K562 (cell line): ENCODE data around the gene ARHGAP12. TPM values are rescaled to one million over a fixed set of nuclear protein-coding genes. Genes with fewer than 3 reads are reported as not detected.

ENCODE experiments used
- ATF3 ChIP-seq, 2 experiments: fragments of 450-650 bp in 1 of 2; sonication (generic) in 1 of 2; formaldehyde crosslinking in 1 of 2; IDR thresholded peaks in 1 of 2; conservative IDR thresholded peaks in 1 of 2; 2 replicates each; pipeline versions ENCODE4 v1.6.1 to v1.8.1; 2016 to 2023; ENCODE audit warnings: mild to moderate bottlenecking in 2 of 2, moderate library complexity in 2 of 2, inconsistent platforms in 1 of 2, missing genetic modification reagents in 1 of 2
- BDP1 ChIP-seq: IDR thresholded peaks from 3 replicates; pipeline ENCODE4 v1.6.1; 2011; ENCODE audit not compliant: insufficient read length, insufficient read depth
- CC2D1A ChIP-seq: fragments of 450-650 bp; IDR thresholded peaks from 2 replicates; pipeline ENCODE4 v1.6.1; 2017; ENCODE audit warnings: mild to moderate bottlenecking
- CREBBP ChIP-seq: IDR thresholded peaks from one replicate; pipeline ENCODE4 v1.6.1; 2012; ENCODE audit warnings: low read depth, mild to moderate bottlenecking, control low read depth, inconsistent platforms, low read length
- DACH1 ChIP-seq: fragments of 450-650 bp; IDR thresholded peaks from 2 replicates; pipeline ENCODE4 v1.6.1; 2018; ENCODE audit not compliant: partially characterized antibody
- EHMT2 ChIP-seq: fragments of 450-650 bp; IDR thresholded peaks from 2 replicates; pipeline ENCODE4 v1.6.1; 2018; ENCODE audit warnings: antibody characterized with exemption
- ETV5 ChIP-seq: sonication (generic); formaldehyde crosslinking; IDR thresholded peaks from 2 replicates; pipeline ENCODE4 v1.4.0; 2020; ENCODE audit warnings: low read depth, mild to moderate bottlenecking, missing genetic modification reagents
- HNRNPLL ChIP-seq: fragments of 200-400 bp; formaldehyde crosslinking; IDR thresholded peaks from 2 replicates; pipeline ENCODE4 v1.6.1; 2017; ENCODE audit warnings: low read length, low read depth, mild to moderate bottlenecking; ENCODE audit not compliant: poor library complexity, severe bottlenecking
- HSF4 ChIP-seq: fragments of 250-450 bp; sonication (Bioruptor Pico); IDR thresholded peaks from 2 replicates; pipeline ENCODE4 v2.1.2; 2022; ENCODE audit warnings: mild to moderate bottlenecking, moderate library complexity, borderline replicate concordance
- KLF6 ChIP-seq: fragments of 250-450 bp; sonication (Bioruptor Pico); IDR thresholded peaks from 2 replicates; pipeline ENCODE4 v1.4.0; 2020; ENCODE audit warnings: mild to moderate bottlenecking, moderate library complexity, borderline replicate concordance
- MITF ChIP-seq: IDR thresholded peaks from 2 replicates; pipeline ENCODE4 v1.6.1; 2014; ENCODE audit warnings: antibody characterized with exemption
- MYBL2 ChIP-seq, 2 experiments: fragments of 450-650 bp in 1 of 2; sonication (generic) in 1 of 2; formaldehyde crosslinking in 1 of 2; IDR thresholded peaks; 2 replicates each; pipeline versions ENCODE4 v1.6.1 to v1.8.1; 2017 to 2022; ENCODE audit warnings: borderline replicate concordance in 1 of 2, inconsistent platforms in 1 of 2, low read depth in 1 of 2, mild to moderate bottlenecking in 1 of 2, missing genetic modification reagents in 1 of 2, moderate library complexity in 1 of 2
- NR4A1 ChIP-seq, 2 experiments: fragments of 250-450 bp in 1 of 2; fragments of 450-650 bp in 1 of 2; sonication (Bioruptor Pico) in 1 of 2; IDR thresholded peaks; 2 replicates each; pipeline versions ENCODE4 v1.4.0 to v1.6.1; 2016 to 2020; ENCODE audit warnings: mild to moderate bottlenecking in 2 of 2, missing compliant biosample characterization in 1 of 2, missing genetic modification characterization in 1 of 2, moderate library complexity in 1 of 2
- PML ChIP-seq: IDR thresholded peaks from 2 replicates; pipeline ENCODE4 v1.6.1; 2012; ENCODE audit warnings: low read length, inconsistent platforms
- SFPQ ChIP-seq: fragments of 200-400 bp; formaldehyde crosslinking; IDR thresholded peaks from 2 replicates; pipeline ENCODE4 v1.6.1; 2017; ENCODE audit warnings: mild to moderate bottlenecking, low read depth, low read length, moderate library complexity
- SRSF1 ChIP-seq: fragments of 200-400 bp; formaldehyde crosslinking; IDR thresholded peaks from 2 replicates; pipeline ENCODE4 v1.6.1; 2017; ENCODE audit warnings: mild to moderate bottlenecking, low read depth, low read length, moderate library complexity
- TAF15 ChIP-seq: fragments of 200-400 bp; formaldehyde crosslinking; IDR thresholded peaks from 2 replicates; pipeline ENCODE4 v1.6.1; 2017; ENCODE audit warnings: mild to moderate bottlenecking, low read depth, low read length, moderate library complexity
- U2AF2 ChIP-seq: fragments of 200-400 bp; formaldehyde crosslinking; optimal IDR thresholded peaks from 2 replicates; pipeline ENCODE3; 2017; ENCODE audit warnings: low read depth, mild to moderate bottlenecking, low read length
- ZNF280A ChIP-seq: fragments of 450-650 bp; IDR thresholded peaks from 2 replicates; pipeline ENCODE4 v1.6.1; 2018; ENCODE audit warnings: mild to moderate bottlenecking, low read depth; ENCODE audit not compliant: partially characterized antibody
- ZNF583 ChIP-seq: fragments of 250-450 bp; sonication (Bioruptor Pico); IDR thresholded peaks from 2 replicates; pipeline ENCODE4 v1.4.0; 2020
- ZNF589 ChIP-seq: fragments of 200-800 bp; sonication (Bioruptor generic); IDR thresholded peaks from 2 replicates; pipeline ENCODE4 v1.6.1; 2016; ENCODE audit warnings: low read depth, missing genetic modification characterization, missing compliant biosample characterization
- ZNF785 ChIP-seq: fragments of 250-450 bp; sonication (Bioruptor Pico); IDR thresholded peaks from 2 replicates; pipeline ENCODE4 v1.4.0; 2020; ENCODE audit warnings: mild to moderate bottlenecking
- polyA plus RNA-seq, 8 experiments: library from polyadenylated mRNA; depleted of rRNA in 4 of 8; stranded (reverse) in 5 of 8; unstranded in 3 of 8; fragments of >200 nt; fragmentation: Nextera tagmentation in 2 of 8; fragmentation: Illumina TruSeq in 1 of 8; extraction: Ambion mirVana in 2 of 8; extraction: Trizol in 1 of 8; gene quantifications; 2 replicates each; pipeline versions ENCODE4 v1.2.1 to v1.2.3, GENCODE V29; 2011 to 2014; ENCODE audit warnings: inconsistent platforms in 1 of 8, missing spikeins in 1 of 8
- total RNA-seq, 7 experiments: library from RNA; depleted of rRNA in 6 of 7; stranded (reverse); fragments of >200 nt in 6 of 7; fragmentation: Illumina TruSeq in 2 of 7; extraction: Trizol in 2 of 7; gene quantifications; 2 replicates each; pipeline versions ENCODE4 v1.2.1 to v1.2.3, GENCODE V29; 2011 to 2021; ENCODE audit warnings: low replicate concordance in 1 of 7

Gene ARHGAP12
- total and polyA plus RNA-seq, 9 of the 15 experiments (the other 6 are each of a cell fraction or from before 2014, with no cell fraction given), result 4.4 to 18.7 (median 10.1) TPM

- TF ChIP-seq ATF3 (IDR thresholded peaks at IDR 0.05) (peak; percentile 75), ATF3 (CRISPR knock-in tag; conservative IDR thresholded peaks at IDR 0.05) (no peak), PML (peak; percentile 97), ZNF785 (no peak), ZNF589 (CRISPR knock-in tag) (peak; percentile 74; the same call in 1 of the 2 replicates), CC2D1A (peak; percentile 98), HNRNPLL (peak; percentile 80), TAF15 (no peak), HSF4 (CRISPR knock-in tag) (no peak), ZNF280A (no peak), KLF6 (CRISPR knock-in tag) (no peak), NR4A1 (CRISPR knock-in tag; IDR thresholded peaks at IDR 0.05) (no peak), NR4A1 (tag; IDR thresholded peaks at IDR 0.05) (peak; percentile 90), U2AF2 (no peak), BDP1 (no peak), EHMT2 (no peak), ZNF583 (CRISPR knock-in tag) (peak; percentile 14; the same call in 1 of the 2 replicates), CREBBP (no peak), MYBL2 (IDR thresholded peaks at IDR 0.05; ENCODE audit: low read depth) (no peak; the same call in 1 of the 2 replicates), MYBL2 (CRISPR knock-in tag; IDR thresholded peaks at IDR 0.05; ENCODE audit: borderline replicate concordance) (no peak), SFPQ (no peak), ETV5 (CRISPR knock-in tag) (peak; percentile 66; the same call in 1 of the 2 replicates), SRSF1 (no peak), MITF (no peak), DACH1 (peak; percentile 77)
These were observed 43.9 kb upstream of the ARHGAP12 start (continued) for GRCh38 chr10:31972519-31973041.
